Activated CD8-positive, alpha-beta T cell treated with anti-CD3 and anti-CD28 coated beads for 36 hours (primary cell): ENCODE measurements around the gene TJP3. TPM values are rescaled to one million over a fixed set of nuclear protein-coding genes. Genes with fewer than 3 reads are reported as not detected.

Experiments
- ATAC-seq: fragments of 200-7000 bp; cut with Tn5 transposase; one replicate; pipeline ENCODE4 v1.10.0; 2021; ENCODE audit warnings: mild to moderate bottlenecking, moderate library complexity
- CTCF ChIA-PET: fragments of 350-600 bp; sonication (Branson Sonifier 250); formaldehyde crosslinking; loops from one replicate; lab custom pipeline; 2021; ENCODE audit warnings: antibody characterized with exemption; lab: Charles Lee
- POLR2A ChIA-PET: fragments of 350-600 bp; sonication (Branson Sonifier 250); formaldehyde crosslinking; loops from one replicate; lab custom pipeline; 2021; ENCODE audit warnings: antibody characterized with exemption; lab: Charles Lee
- DNase-seq: peaks from one replicate; pipeline ENCODE4 v3.0.0-alpha.2; 2020
- H3K27ac Mint-ChIP-seq: one replicate; pipeline ENCODE4 v1.8.0; 2021; ENCODE audit warnings: mild to moderate bottlenecking, mixed read lengths
- H3K27me3 Mint-ChIP-seq: one replicate; pipeline ENCODE4 v1.8.0; 2021; ENCODE audit warnings: mixed read lengths
- H3K36me3 Mint-ChIP-seq: one replicate; pipeline ENCODE4 v1.8.0; 2021; ENCODE audit warnings: low read depth, mixed read lengths
- H3K4me1 Mint-ChIP-seq: one replicate; pipeline ENCODE4 v1.8.0; 2021; ENCODE audit warnings: low read depth, mixed read lengths
- H3K4me3 Mint-ChIP-seq: one replicate; pipeline ENCODE4 v1.8.0; 2021; ENCODE audit warnings: mild to moderate bottlenecking, moderate library complexity, mixed read lengths
- H3K9me3 Mint-ChIP-seq: one replicate; pipeline ENCODE4 v1.8.0; 2021; ENCODE audit warnings: mixed read lengths
- CTCF ChIP-seq: fragments of 200-600 bp; IDR thresholded peaks from one replicate; pipeline ENCODE4 v1.8.0; 2022; ENCODE audit warnings: antibody characterized with exemption, mild to moderate bottlenecking
- intact Hi-C: fragments of 100-400 bp; cut with micrococcal nuclease; formaldehyde crosslinking; loops from one replicate; pipeline ENCODE4 v1.10.0; 2022
- total RNA-seq, 2 experiments: library from RNA; stranded (reverse); gene quantifications; one replicate each; pipeline ENCODE4 v1.2.3, GENCODE V29; 2021

Gene TJP3
- total RNA-seq, 2 experiments from 2014 or later, result 0.69 to 2.4 TPM

- POLR2A ChIA-PET, result interaction anchor here (0.9 to 1.5 kb wide), 3 partner anchors 9 to 44 kb away, joined by 3 to 7 read pairs (median 5); no protein-coding TSS in a partner anchor
- DNase-seq (no peak), ATAC-seq (no peak)
- Mint-ChIP-seq H3K36me3 (peaks cover 6% of the 10 kb centered on the region), H3K27me3 (no peaks in the 10 kb centered on the region), H3K4me1 (no peaks in the 10 kb centered on the region), H3K4me3 (no peak overlapping the region), H3K9me3 (no peaks in the 10 kb centered on the region), H3K27ac (no peak overlapping the region)
- CTCF ChIA-PET, result no interaction called here
- intact Hi-C loops, result no loop called here
- TF ChIP-seq CTCF, result no peak
These were observed 66.6 kb downstream of the TJP3 start for GRCh38 chr19:3774621-3775373.

GRCh38 chr19:3775374-3775711, 67.2 kb downstream of the TJP3 start:
- Mint-ChIP-seq H3K4me3 (no peak overlapping the region), H3K27ac (no peak overlapping the region), H3K4me1 (no peaks in the 10 kb centered on the region), H3K36me3 (peaks cover 6% of the 10 kb centered on the region), H3K9me3 (no peaks in the 10 kb centered on the region), H3K27me3 (no peaks in the 10 kb centered on the region)
- TF ChIP-seq CTCF, result no peak
- DNase-seq, result no peak
- ChIA-PET CTCF (no interaction called here), POLR2A (interaction anchor here (0.9 to 1.5 kb wide), 3 partner anchors 9 to 44 kb away, joined by 3 to 7 read pairs (median 5); no protein-coding TSS in a partner anchor)
- intact Hi-C loops, result no loop called here
- no peak for ATAC-seq

- Mint-ChIP-seq H3K4me3 (no peak overlapping the region), H3K4me1 (no peaks in the 10 kb centered on the region), H3K36me3 (peaks cover 8% of the 10 kb centered on the region), H3K9me3 (peaks cover under 1% of the 10 kb centered on the region), H3K27me3 (no peaks in the 10 kb centered on the region), H3K27ac (no peak overlapping the region)
- intact Hi-C loops, result no loop called here
- no peak for DNase-seq
- POLR2A ChIA-PET, result interaction anchor here (1.5 kb wide), 1 partner anchor 8 kb away, joined by 7 read pairs; no protein-coding TSS in a partner anchor
- TF ChIP-seq CTCF, result no peak
- CTCF ChIA-PET, result no interaction called here
- ATAC-seq, result no peak
These were observed 67.6 kb downstream of the TJP3 start for GRCh38 chr19:3775831-3776230.

- Mint-ChIP-seq H3K9me3 (peaks cover 8% of the 10 kb centered on the region), H3K36me3 (peaks cover 15% of the 10 kb centered on the region), H3K27me3 (no peaks in the 10 kb centered on the region), H3K4me1 (no peaks in the 10 kb centered on the region), H3K4me3 (no peak overlapping the region), H3K27ac (no peak overlapping the region)
- POLR2A ChIA-PET, result no interaction called here
- ATAC-seq (no peak), DNase-seq (no peak)
- CTCF ChIA-PET, result no interaction called here
- TF ChIP-seq CTCF, result no peak
- intact Hi-C loops, result no loop called here
These were observed 68.4 kb downstream of the TJP3 start for GRCh38 chr19:3776479-3777040.
